GM12892 (cell line): ENCODE measurements around the gene KCNG3.

Source experiments
- POLR2A ChIP-seq: IDR thresholded peaks from 2 replicates; pipeline ENCODE4 v1.6.1; 2011; ENCODE audit warnings: low read depth, low read length, control low read depth
- POLR2AphosphoS5 ChIP-seq: IDR thresholded peaks from 2 replicates; pipeline ENCODE4 v1.6.1; 2011; ENCODE audit warnings: low read depth, low read length, control low read depth
- TAF1 ChIP-seq: IDR thresholded peaks from 2 replicates; pipeline ENCODE4 v1.6.1; 2011; ENCODE audit warnings: low read depth, mild to moderate bottlenecking, control low read depth, low read length, borderline replicate concordance

DNA sequence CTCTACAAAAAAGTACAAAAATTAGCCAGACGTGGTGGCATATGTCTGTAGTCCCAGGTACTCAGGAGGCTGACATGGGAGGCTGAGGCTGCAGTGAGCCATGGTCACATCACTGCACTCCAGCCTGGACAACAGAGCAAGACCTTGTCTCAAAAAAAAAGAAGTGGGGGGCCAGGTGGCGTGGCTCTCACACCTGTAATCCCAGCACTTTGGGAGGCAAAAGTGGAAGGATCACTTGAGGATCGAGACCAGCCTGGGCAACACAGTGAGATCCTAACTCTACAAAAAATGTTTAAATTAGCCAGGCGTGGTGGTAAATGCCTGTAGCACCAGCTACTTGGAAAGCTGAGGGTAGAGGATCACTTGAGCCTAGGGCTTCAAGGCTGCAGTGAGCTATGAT, 23.1 kb downstream of the KCNG3 start:
- TF ChIP-seq TAF1 (no peak), POLR2A (no peak), POLR2AphosphoS5 (no peak)
